ENCODE data around the gene HINFP. TPM values are rescaled to one million over a fixed set of nuclear protein-coding genes. Genes with fewer than 3 reads are reported as not detected.
A peak's percentile ranks its signal among the peaks of the same experiment; 100 is the strongest.
"Not testable (repeated sequence)": the region's sequence is repeated elsewhere in the genome, so short reads cannot be mapped to it uniquely, and the experiment has no call there.

The HINFP gene
- total and polyA plus RNA-seq, 2 of the 4 experiments (the other 2 are of a cell fraction): 9.1 to 15.3 TPM

GRCh38 chr11:119166368-119167076 is 45.1 kb downstream of the HINFP start:
- H3K14ac ChIP-seq (replicated peaks; ENCODE audit: low read depth, low read length): no peak overlapping the region
- no peak overlapping the region for H3K56ac ChIP-seq (ENCODE audit: extremely low read depth, insufficient read depth, low read length)
- no TSS peak for BruUV-seq (replicated peaks)
- H2AFZ ChIP-seq (replicated peaks; ENCODE audit: low read length, poor library complexity): no peak overlapping the region
- WGBS, 2 experiments (ENCODE audit: extremely low coverage in 2 of 2, insufficient read length in 1 of 2): 60% methylated on average over 1 of the region's 8 CpGs; no CpG with 5 or more reads in 1 of the 2 experiments
- no peaks in the 10 kb centered on the region for H3K9me3 ChIP-seq (ENCODE audit: control insufficient read depth, insufficient read depth, low read length)
- no peak overlapping the region for H3K23ac ChIP-seq (ENCODE audit: low read depth, low read length)
- no peak overlapping the region for H3K4ac ChIP-seq (ENCODE audit: low read depth, low read length)
- peaks cover 6% of the 10 kb centered on the region for H3K4me1 ChIP-seq (ENCODE audit: control insufficient read depth, insufficient read depth, low read length)
- no peaks in the 10 kb centered on the region for H3K36me3 ChIP-seq (ENCODE audit: control insufficient read depth, insufficient read depth, low read length)
- no peak overlapping the region for H3K27ac ChIP-seq (ENCODE audit: insufficient read depth, low read length)
- intact Hi-C loops (cut with micrococcal nuclease) (no loop called here), in situ Hi-C loops (cut with MboI; ENCODE audit: low sequenced_read_pairs) (no loop called here), dilution Hi-C loops (cut with HindIII; ENCODE audit: low sequenced_read_pairs, unreplicated experiment) (no loop called here)
- DNase-seq: peak; percentile 51
- H3K27me3 ChIP-seq (ENCODE audit: control insufficient read depth, insufficient read depth, low read length): peaks cover 8% of the 10 kb centered on the region
- H2BK20ac ChIP-seq (ENCODE audit: low read depth, low read length): no peak overlapping the region
- no peak overlapping the region for H2AK9ac ChIP-seq (replicated peaks; ENCODE audit: low read depth, low read length, poor library complexity)
- TF ChIP-seq MAFK (IDR thresholded peaks at IDR 0.05; ENCODE audit: low read depth, low read length) (no peak), RCOR1 (IDR thresholded peaks at IDR 0.05; ENCODE audit: insufficient replicate concordance, low read length) (no peak), FOS (IDR thresholded peaks at IDR 0.05; ENCODE audit: low read depth, low read length) (0 out of 2 replicates have a peak, but pooled peaks have one; percentile 5)
- H2BK5ac ChIP-seq (ENCODE audit: low read depth, low read length, poor library complexity, severe bottlenecking): no peak overlapping the region
- peaks cover 3 to 12% of the 10 kb centered on the region in 2 experiments; a peak in 3 of 4 replicates for H3K79me1 ChIP-seq (ENCODE audit: low read depth in 1 of 2, low read length in 2 of 2)
- ChIA-PET POLR2A (ENCODE audit: unreplicated experiment) (no interaction called here), CTCF (interaction anchor here (0.6 kb wide), 1 partner anchor 21 kb away, joined by 6 read pairs; no protein-coding TSS in a partner anchor)
- H4K91ac ChIP-seq (ENCODE audit: insufficient read depth, low read depth, low read length): no peak overlapping the region
- peak; percentile 25; the same call in 1 of the 2 replicates for ATAC-seq (ENCODE audit: low read depth)
- H3K4me2 ChIP-seq (ENCODE audit: low read depth, low read length): no peak overlapping the region; the same call in 1 of the 2 replicates
- no peaks in the 10 kb centered on the region for H4K20me1 ChIP-seq (ENCODE audit: insufficient read depth, low read length)
- H3K9ac ChIP-seq (ENCODE audit: low read depth, low read length): no peak overlapping the region
- H3K9me1 ChIP-seq (ENCODE audit: insufficient read depth, low read length): peaks cover 5% of the 10 kb centered on the region; the same call in 1 of the 2 replicates
- no peak overlapping the region for H3K18ac ChIP-seq (ENCODE audit: low read depth, low read length)
- no peak overlapping the region for H3K4me3 ChIP-seq (ENCODE audit: insufficient read depth, low read depth, low read length)
- no peak overlapping the region for H2AK5ac ChIP-seq (ENCODE audit: low read depth, low read length)
- no peak overlapping the region for H2BK15ac ChIP-seq (ENCODE audit: low read depth, low read length)
- H4K5ac ChIP-seq (ENCODE audit: low read depth, low read length): no peak overlapping the region
- no peak overlapping the region for H2BK120ac ChIP-seq (ENCODE audit: low read depth, low read length)
- H4K8ac ChIP-seq (ENCODE audit: low read depth in 2 of 2, low read length in 2 of 2): no peak overlapping the region

GRCh38 chr11:119167077-119167458 is 45.7 kb downstream of the HINFP start:
- H3K9ac ChIP-seq (ENCODE audit: low read depth, low read length); H3K27ac ChIP-seq (ENCODE audit: insufficient read depth, low read length); H3K9me3 ChIP-seq (ENCODE audit: control insufficient read depth, insufficient read depth, low read length); H3K27me3 ChIP-seq (ENCODE audit: control insufficient read depth, insufficient read depth, low read length); intact Hi-C loops (cut with micrococcal nuclease); in situ Hi-C loops (cut with MboI; ENCODE audit: low sequenced_read_pairs); H4K20me1 ChIP-seq (ENCODE audit: insufficient read depth, low read length); H3K9me1 ChIP-seq (ENCODE audit: insufficient read depth, low read length); H3K18ac ChIP-seq (ENCODE audit: low read depth, low read length); H4K8ac ChIP-seq (ENCODE audit: low read depth in 2 of 2, low read length in 2 of 2); H4K91ac ChIP-seq (ENCODE audit: insufficient read depth, low read depth, low read length); H3K4ac ChIP-seq (ENCODE audit: low read depth, low read length); H3K4me1 ChIP-seq (ENCODE audit: control insufficient read depth, insufficient read depth, low read length); H3K36me3 ChIP-seq (ENCODE audit: control insufficient read depth, insufficient read depth, low read length); H4K5ac ChIP-seq (ENCODE audit: low read depth, low read length); H2BK5ac ChIP-seq (ENCODE audit: low read depth, low read length, poor library complexity, severe bottlenecking); H2BK15ac ChIP-seq (ENCODE audit: low read depth, low read length); H3K23ac ChIP-seq (ENCODE audit: low read depth, low read length); H2AK9ac ChIP-seq (replicated peaks; ENCODE audit: low read depth, low read length, poor library complexity); H2BK120ac ChIP-seq (ENCODE audit: low read depth, low read length); H3K4me2 ChIP-seq (ENCODE audit: low read depth, low read length); POLR2A ChIA-PET (ENCODE audit: unreplicated experiment); H3K4me3 ChIP-seq (ENCODE audit: insufficient read depth, low read depth, low read length); H3K14ac ChIP-seq (replicated peaks; ENCODE audit: low read depth, low read length); H2AFZ ChIP-seq (replicated peaks; ENCODE audit: low read length, poor library complexity); dilution Hi-C loops (cut with HindIII; ENCODE audit: low sequenced_read_pairs, unreplicated experiment); ATAC-seq (ENCODE audit: low read depth); DNase-seq; H3K56ac ChIP-seq (ENCODE audit: extremely low read depth, insufficient read depth, low read length); H2BK20ac ChIP-seq (ENCODE audit: low read depth, low read length); BruUV-seq (replicated peaks); H2AK5ac ChIP-seq (ENCODE audit: low read depth, low read length): not testable (repeated sequence)
- H3K79me1 ChIP-seq (ENCODE audit: low read depth in 1 of 2, low read length in 2 of 2): peaks cover 3 to 12% of the 10 kb centered on the region in 2 experiments; a peak in 3 of 4 replicates
- CTCF ChIA-PET: interaction anchor here (0.6 kb wide), 1 partner anchor 22 kb away, joined by 6 read pairs; no protein-coding TSS in a partner anchor
- whole genome bisulfite sequencing, 2 experiments (ENCODE audit: extremely low coverage in 2 of 2, insufficient read length in 1 of 2): 80% methylated on average over 5 of the region's 10 CpGs; no CpG with 5 or more reads in 1 of the 2 experiments

Measured in IMR-90 (cell line).